ENCODE data around the gene NPHP3.

DNA sequence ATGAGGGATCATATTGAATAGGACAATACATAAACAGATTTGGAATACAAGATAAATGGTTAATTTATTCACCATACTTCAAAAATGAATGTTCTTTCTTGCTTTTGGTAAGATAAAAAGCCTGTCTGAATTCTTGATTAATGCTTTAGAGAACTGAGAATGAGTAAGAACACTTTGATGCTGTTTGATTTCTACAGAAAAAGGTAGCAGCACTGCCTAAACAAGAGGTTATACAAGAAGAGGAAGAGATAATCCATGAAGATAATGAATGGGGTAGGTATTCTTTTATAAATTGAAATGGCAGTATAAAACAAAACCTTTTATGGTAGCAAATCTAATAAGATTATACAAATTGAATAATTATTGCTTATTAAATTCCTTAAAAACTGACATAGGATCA is 46.8 kb downstream of the NPHP3 start:
- TF ChIP-seq, protein P1, sequence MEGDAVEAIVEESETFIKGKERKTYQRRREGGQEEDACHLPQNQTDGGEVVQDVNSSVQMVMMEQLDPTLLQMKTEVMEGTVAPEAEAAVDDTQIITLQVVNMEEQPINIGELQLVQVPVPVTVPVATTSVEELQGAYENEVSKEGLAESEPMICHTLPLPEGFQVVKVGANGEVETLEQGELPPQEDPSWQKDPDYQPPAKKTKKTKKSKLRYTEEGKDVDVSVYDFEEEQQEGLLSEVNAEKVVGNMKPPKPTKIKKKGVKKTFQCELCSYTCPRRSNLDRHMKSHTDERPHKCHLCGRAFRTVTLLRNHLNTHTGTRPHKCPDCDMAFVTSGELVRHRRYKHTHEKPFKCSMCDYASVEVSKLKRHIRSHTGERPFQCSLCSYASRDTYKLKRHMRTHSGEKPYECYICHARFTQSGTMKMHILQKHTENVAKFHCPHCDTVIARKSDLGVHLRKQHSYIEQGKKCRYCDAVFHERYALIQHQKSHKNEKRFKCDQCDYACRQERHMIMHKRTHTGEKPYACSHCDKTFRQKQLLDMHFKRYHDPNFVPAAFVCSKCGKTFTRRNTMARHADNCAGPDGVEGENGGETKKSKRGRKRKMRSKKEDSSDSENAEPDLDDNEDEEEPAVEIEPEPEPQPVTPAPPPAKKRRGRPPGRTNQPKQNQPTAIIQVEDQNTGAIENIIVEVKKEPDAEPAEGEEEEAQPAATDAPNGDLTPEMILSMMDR (IDR thresholded peaks at IDR 0.05): no peak
- TF ChIP-seq POLR2A (IDR thresholded peaks at IDR 0.05): no peak

All from testis (tissue), 2 donors.